ENCODE data around the gene KLHL29. TPM values are rescaled to one million over a fixed set of nuclear protein-coding genes. Genes with fewer than 3 reads are reported as not detected.
A peak's percentile ranks its signal among the peaks of the same experiment; 100 is the strongest.

Gene KLHL29
- total RNA-seq, 1 experiment from 2014 or later = 3.4 TPM

GRCh38 chr2:23453432-23453831, 68.5 kb downstream of the KLHL29 start:
- intact Hi-C loops (cut with micrococcal nuclease; ENCODE audit: unreplicated experiment) = no loop called here
- Histone ChIP-seq H3K9me2 (ENCODE audit: insufficient read depth) (no peaks in the 10 kb centered on the region), H3K4me2 (no peak overlapping the region), H3K79me2 (ENCODE audit: low read depth) (no peaks in the 10 kb centered on the region), H3K36me3 (ENCODE audit: low read depth) (no peaks in the 10 kb centered on the region), H3K27ac (no peak overlapping the region), H2AFZ (no peak overlapping the region), H3K4me1 (replicated peaks; ENCODE audit: insufficient read depth) (peaks cover 14% of the 10 kb centered on the region), H3K27me3 (ENCODE audit: insufficient read depth, low read depth) (no peaks in the 10 kb centered on the region), H3K9me3 (ENCODE audit: insufficient read depth, low read depth) (no peaks in the 10 kb centered on the region), H3K4me3 (no peak overlapping the region), H4K20me1 (ENCODE audit: insufficient read depth) (no peaks in the 10 kb centered on the region), H3F3A (ENCODE audit: insufficient read depth, low read depth) (no peaks in the 10 kb centered on the region)
- CTCF ChIA-PET = no interaction called here
- TF ChIP-seq CTCF (conservative IDR thresholded peaks at IDR 0.05) (no peak), EZH2 (IDR thresholded peaks at IDR 0.05; ENCODE audit: low read depth) (no peak)
- BruUV-seq (replicated peaks) = no TSS peak
- no peak for DNase-seq
- POLR2A ChIA-PET (ENCODE audit: unreplicated experiment) = no interaction called here

DNA sequence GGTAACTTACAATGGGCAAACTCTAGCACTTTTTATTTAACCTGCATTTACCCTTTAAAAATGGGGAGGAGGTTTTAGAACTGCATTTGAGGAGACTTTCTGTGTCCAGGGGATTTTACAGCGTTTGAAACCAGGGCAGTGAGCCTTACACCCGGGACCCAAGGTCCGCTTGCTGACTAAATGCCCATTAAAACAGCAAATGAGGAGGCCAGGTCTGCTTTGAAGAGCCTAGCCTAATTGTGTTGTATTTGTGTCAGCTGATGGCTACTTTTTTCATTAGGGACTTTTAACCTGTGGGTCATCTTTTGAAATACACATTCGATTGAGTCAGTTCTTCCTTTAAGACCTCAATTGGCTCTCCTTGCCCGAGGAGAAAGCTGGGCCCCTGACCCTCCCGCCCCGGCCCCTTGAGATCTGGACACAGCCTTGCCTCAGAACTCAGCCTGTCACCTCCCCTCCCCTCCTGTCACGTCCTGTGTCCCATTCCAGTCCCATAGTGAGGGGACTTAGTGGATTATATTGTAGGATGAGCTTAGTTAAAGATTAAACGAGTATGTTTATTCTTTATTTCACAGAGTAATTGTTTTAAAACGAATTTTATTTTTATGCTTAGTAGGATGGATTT, 69.0 kb downstream of the KLHL29 start:
- no peaks in the 10 kb centered on the region for H4K20me1 ChIP-seq (ENCODE audit: insufficient read depth)
- no peaks in the 10 kb centered on the region for H3K9me3 ChIP-seq (ENCODE audit: insufficient read depth, low read depth)
- H3F3A ChIP-seq (ENCODE audit: insufficient read depth, low read depth) = no peaks in the 10 kb centered on the region
- H3K4me3 ChIP-seq = no peak overlapping the region
- no peak overlapping the region for H3K27ac ChIP-seq
- no peaks in the 10 kb centered on the region for H3K27me3 ChIP-seq (ENCODE audit: insufficient read depth, low read depth)
- H3K79me2 ChIP-seq (ENCODE audit: low read depth) = no peaks in the 10 kb centered on the region
- CTCF ChIA-PET = no interaction called here
- H2AFZ ChIP-seq = no peak overlapping the region
- H3K9me2 ChIP-seq (ENCODE audit: insufficient read depth) = no peaks in the 10 kb centered on the region
- intact Hi-C loops (cut with micrococcal nuclease; ENCODE audit: unreplicated experiment) = no loop called here
- H3K4me1 ChIP-seq (replicated peaks; ENCODE audit: insufficient read depth) = peaks cover 14% of the 10 kb centered on the region
- no peaks in the 10 kb centered on the region for H3K36me3 ChIP-seq (ENCODE audit: low read depth)
- POLR2A ChIA-PET (ENCODE audit: unreplicated experiment) = no interaction called here
- TF ChIP-seq CTCF (conservative IDR thresholded peaks at IDR 0.05) = no peak
- no peak for TF ChIP-seq EZH2 (IDR thresholded peaks at IDR 0.05; ENCODE audit: low read depth)
- DNase-seq = no peak
- no TSS peak for BruUV-seq (replicated peaks)
- H3K4me2 ChIP-seq = peak overlapping the region; percentile 14; the same call in 1 of the 2 replicates

DNA sequence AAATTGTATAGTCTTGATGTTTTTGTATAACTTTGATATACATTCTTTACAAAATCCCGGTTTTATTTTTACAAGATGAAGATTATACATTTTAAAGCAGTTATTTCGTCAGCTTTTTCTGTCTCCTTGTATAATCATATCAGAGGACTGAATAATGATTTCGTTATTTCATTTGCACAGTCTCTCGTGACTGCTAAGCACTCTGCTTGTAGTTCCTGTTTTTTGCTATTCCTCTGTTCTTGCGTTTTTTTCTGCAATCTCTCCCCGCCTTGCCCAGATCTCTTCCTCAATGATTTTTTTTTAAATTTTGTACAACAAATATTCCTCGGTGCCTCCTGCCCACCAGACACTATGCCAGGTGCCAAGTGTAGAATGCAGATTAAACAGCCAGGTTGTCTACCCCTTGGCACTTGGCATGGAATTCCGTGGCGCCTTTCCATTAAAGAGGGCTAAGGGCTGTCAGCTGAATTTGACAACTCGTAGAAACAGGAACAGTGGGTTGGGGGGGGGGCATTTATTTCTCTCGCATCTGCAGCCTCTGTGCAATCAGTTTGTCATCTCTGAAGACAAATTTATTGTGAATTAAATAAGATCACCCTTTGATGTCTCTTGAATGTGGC, 69.6 kb downstream of the KLHL29 start:
- no peaks in the 10 kb centered on the region for H3K27me3 ChIP-seq (ENCODE audit: insufficient read depth, low read depth)
- H3K27ac ChIP-seq = no peak overlapping the region
- H3K4me1 ChIP-seq (replicated peaks; ENCODE audit: insufficient read depth) = peaks cover 14% of the 10 kb centered on the region
- H3K79me2 ChIP-seq (ENCODE audit: low read depth) = no peaks in the 10 kb centered on the region
- H2AFZ ChIP-seq = no peak overlapping the region
- H3K9me2 ChIP-seq (ENCODE audit: insufficient read depth) = no peaks in the 10 kb centered on the region
- no peaks in the 10 kb centered on the region for H3F3A ChIP-seq (ENCODE audit: insufficient read depth, low read depth)
- H3K4me2 ChIP-seq = peak overlapping the region; percentile 14
- POLR2A ChIA-PET (ENCODE audit: unreplicated experiment) = no interaction called here
- CTCF ChIA-PET = no interaction called here
- intact Hi-C loops (cut with micrococcal nuclease; ENCODE audit: unreplicated experiment) = no loop called here
- no peaks in the 10 kb centered on the region for H3K9me3 ChIP-seq (ENCODE audit: insufficient read depth, low read depth)
- H3K4me3 ChIP-seq = no peak overlapping the region
- H3K36me3 ChIP-seq (ENCODE audit: low read depth) = no peaks in the 10 kb centered on the region
- no peak for DNase-seq
- no peak for TF ChIP-seq EZH2 (IDR thresholded peaks at IDR 0.05; ENCODE audit: low read depth)
- no peak for TF ChIP-seq CTCF (conservative IDR thresholded peaks at IDR 0.05)
- no peaks in the 10 kb centered on the region for H4K20me1 ChIP-seq (ENCODE audit: insufficient read depth)
- no TSS peak for BruUV-seq (replicated peaks)
